ENCODE data around the gene TLE5.

Gene TLE5

DNA sequence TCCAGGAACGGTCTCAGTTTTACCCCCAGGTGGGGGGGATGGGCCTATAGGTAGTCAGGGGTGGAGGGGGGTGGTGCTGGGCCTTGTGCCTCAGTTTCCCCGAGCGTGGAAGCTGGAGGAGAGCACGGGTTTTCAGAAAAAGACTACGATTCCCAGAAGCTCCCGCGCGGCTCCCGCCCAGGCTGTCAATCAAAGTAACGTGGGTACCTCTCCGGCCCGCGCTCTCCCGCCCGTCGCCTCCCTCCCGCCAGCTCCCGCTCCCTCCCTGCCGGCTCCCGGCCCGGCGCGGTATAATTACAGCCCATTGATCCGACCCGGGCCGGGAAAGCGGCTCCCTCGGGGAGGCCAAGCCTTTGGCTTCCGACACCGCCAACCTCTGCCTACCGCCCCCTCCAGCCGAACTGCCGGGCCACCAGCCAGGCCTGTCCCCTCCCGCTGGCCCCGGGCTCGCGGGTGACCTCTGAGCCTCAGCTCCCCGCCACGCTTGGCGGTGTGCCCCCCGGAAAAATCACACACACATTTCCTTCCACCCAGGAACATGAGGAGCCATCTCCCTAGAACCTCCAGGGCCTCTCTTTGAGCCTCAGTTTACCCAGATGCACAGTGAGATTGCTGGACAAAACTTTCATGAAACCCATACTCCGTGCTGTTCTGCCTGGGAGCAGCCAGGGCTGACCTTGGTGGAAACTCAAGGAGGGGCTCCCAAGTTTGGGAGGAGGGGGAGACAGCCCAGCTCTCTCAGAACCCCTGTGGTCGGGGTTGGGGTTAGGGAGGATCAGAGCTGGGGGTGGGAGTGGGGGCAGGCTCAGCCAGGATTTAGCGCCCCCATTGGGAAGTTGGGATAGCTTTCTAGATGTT, 25.9 kb downstream of the TLE5 start:
- TF ChIP-seq Cebpa-rat (IDR thresholded peaks at IDR 0.05): no peak
- H3K36me3 ChIP-seq: no peaks in the 10 kb centered on the region
- no peaks in the 10 kb centered on the region for H3K9me3 ChIP-seq (replicated peaks in 1 of 11)
- H3K4me1 ChIP-seq: peaks cover 16 to 45% (median 36%) of the 10 kb centered on the region in 10 experiments
- peak overlapping the region; percentile 92 to 100 (median 97) for H3K4me2 ChIP-seq
- H3K27ac ChIP-seq: peak overlapping the region; percentile 25 to 87 (median 81); a peak in 20 of 22 replicates
- H3K4me3 ChIP-seq: peak overlapping the region; percentile 56 to 75 (median 65)
- H3K27me3 ChIP-seq: peaks cover 9 to 21% (median 15%) of the 10 kb centered on the region in 11 experiments; a peak in 21 of 22 replicates
- no peaks in the 10 kb centered on the region for H4K20me1 ChIP-seq
- H3K9ac ChIP-seq: peak overlapping the region; percentile 71 to 84 (median 80)

DNA sequence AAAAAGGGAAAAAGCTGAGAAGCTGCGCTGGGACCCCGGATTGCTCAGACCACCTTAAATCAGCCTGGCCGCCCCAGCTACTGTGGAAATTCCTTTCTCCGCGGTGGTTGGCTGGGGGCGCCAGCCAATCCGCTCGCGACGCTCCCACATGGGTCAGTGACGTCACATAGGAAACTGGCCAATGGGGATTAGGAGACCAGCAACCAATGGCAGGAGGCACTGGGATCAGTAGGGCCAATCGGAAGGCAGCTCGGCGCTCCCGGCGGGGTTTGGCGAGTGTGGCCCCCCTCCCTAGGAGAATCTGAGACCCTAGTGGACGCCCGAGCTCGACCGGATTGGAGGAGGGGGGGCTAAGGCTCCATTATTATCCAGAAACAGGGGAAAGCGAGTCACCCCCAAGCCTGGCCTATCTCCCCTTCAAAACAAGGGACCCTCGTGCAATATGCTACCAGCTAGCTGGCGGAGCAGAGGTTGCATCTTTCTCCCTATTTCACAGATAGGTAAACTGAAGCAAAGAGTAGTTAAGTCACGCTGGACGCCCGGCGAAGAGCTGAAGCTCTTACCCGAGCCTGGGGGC, 26.7 kb downstream of the TLE5 start:
- Histone ChIP-seq H3K27ac (peak overlapping the region; percentile 62 to 87 (median 81)), H3K9me3 (replicated peaks in 1 of 11) (no peaks in the 10 kb centered on the region), H4K20me1 (no peaks in the 10 kb centered on the region), H3K27me3 (peaks cover 14 to 28% (median 22%) of the 10 kb centered on the region in 11 experiments), H3K4me3 (peak overlapping the region; percentile 56 to 75 (median 65)), H3K4me2 (peak overlapping the region; percentile 92 to 100 (median 97)), H3K4me1 (peaks cover 16 to 39% (median 33%) of the 10 kb centered on the region in 10 experiments), H3K36me3 (no peaks in the 10 kb centered on the region), H3K9ac (peak overlapping the region; percentile 72 to 84 (median 80))
- TF ChIP-seq Cebpa-rat (IDR thresholded peaks at IDR 0.05): no peak

GRCh38 chr19:3034656-3035541, 27.4 kb downstream of the TLE5 start:
- Histone ChIP-seq H3K27ac (peak overlapping the region; percentile 62 to 87 (median 80)), H3K4me3 (peak overlapping the region; percentile 56 to 75 (median 65)), H3K27me3 (peaks cover 21 to 36% (median 29%) of the 10 kb centered on the region in 11 experiments), H3K9ac (peak overlapping the region; percentile 63 to 83 (median 79)), H4K20me1 (no peaks in the 10 kb centered on the region), H3K4me2 (peak overlapping the region; percentile 92 to 100 (median 97)), H3K36me3 (no peaks in the 10 kb centered on the region), H3K9me3 (replicated peaks in 1 of 11) (no peaks in the 10 kb centered on the region), H3K4me1 (peaks cover 11 to 32% (median 25%) of the 10 kb centered on the region in 10 experiments)
- TF ChIP-seq Cebpa-rat (IDR thresholded peaks at IDR 0.05): no peak

DNA sequence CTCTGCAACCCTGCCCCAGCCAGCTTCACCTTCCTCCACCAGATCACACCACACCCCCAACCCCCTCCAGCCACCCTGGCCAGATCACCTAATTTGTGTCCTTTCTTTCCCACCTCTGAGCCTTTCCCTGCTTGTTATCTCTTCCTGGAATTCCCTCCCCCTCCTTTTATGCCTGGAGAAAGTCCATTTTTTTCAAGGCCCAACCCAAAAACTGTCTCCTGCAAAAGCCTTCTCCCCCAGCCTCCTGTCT, 28.0 kb downstream of the TLE5 start:
- peaks cover 26 to 41% (median 35%) of the 10 kb centered on the region in 11 experiments for H3K27me3 ChIP-seq
- peak overlapping the region in 2 of 10 experiments; percentile 65 to 75; a peak in 1 of 20 replicates for H3K4me3 ChIP-seq
- peak overlapping the region; percentile 92 to 100 (median 97) for H3K4me2 ChIP-seq
- H3K9ac ChIP-seq: peak overlapping the region in 7 of 11 experiments; percentile 63 to 83 (median 80); a peak in 11 of 22 replicates
- TF ChIP-seq Cebpa-rat (IDR thresholded peaks at IDR 0.05): no peak
- H3K36me3 ChIP-seq: no peaks in the 10 kb centered on the region
- H3K4me1 ChIP-seq: peaks cover 9 to 26% (median 20%) of the 10 kb centered on the region in 10 experiments
- peak overlapping the region in 2 of 11 experiments; percentile 84 to 87; a peak in 3 of 22 replicates for H3K27ac ChIP-seq
- no peaks in the 10 kb centered on the region for H3K9me3 ChIP-seq (replicated peaks in 1 of 11)
- no peaks in the 10 kb centered on the region for H4K20me1 ChIP-seq

DNA sequence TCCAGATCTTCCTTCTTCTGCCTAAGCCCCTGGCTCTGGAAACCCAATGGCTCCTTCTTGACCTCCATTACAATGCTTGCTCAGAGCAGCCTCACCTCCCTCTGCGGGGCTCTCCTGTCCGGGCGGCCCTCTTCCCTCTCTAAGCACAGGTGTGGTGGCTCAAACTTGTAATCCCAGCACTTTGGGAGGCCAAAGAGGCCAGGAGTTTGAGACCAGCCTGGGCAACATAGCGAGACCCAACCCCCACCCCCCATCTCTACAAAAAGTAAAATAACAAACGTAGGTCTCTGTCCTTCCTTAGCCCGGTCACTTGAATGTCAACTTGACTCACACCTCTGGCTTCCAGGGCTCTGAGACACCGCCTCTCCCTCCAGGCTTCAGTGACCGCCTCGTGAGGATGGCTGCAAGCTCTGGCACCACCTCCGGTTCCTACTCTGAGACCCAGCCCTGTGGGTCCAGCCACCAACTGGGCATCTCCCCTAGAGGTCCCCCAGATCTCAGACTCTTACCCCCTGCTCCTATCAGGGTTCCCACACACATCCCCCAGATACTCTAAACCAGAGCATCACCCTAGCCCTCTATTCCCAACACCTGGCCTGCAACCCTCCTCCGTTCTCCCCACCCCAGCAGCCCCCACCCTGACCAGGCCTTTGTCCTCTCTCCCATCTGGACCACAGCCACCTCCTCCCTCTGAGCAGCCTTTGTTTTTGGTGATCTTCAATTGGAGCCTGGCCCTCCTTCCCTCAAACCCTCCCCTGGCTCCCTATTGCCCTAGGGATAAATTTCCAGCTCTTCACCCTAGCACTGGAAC, 28.5 kb downstream of the TLE5 start:
- H3K36me3 ChIP-seq: no peaks in the 10 kb centered on the region
- H3K27me3 ChIP-seq: peaks cover 29 to 45% (median 39%) of the 10 kb centered on the region in 11 experiments
- no peaks in the 10 kb centered on the region for H3K9me3 ChIP-seq (replicated peaks in 1 of 11)
- peaks cover 9 to 24% (median 18%) of the 10 kb centered on the region in 10 experiments for H3K4me1 ChIP-seq
- no peaks in the 10 kb centered on the region for H4K20me1 ChIP-seq
- no peak for TF ChIP-seq Cebpa-rat (IDR thresholded peaks at IDR 0.05)
- H3K4me3 ChIP-seq: no peak overlapping the region
- H3K9ac ChIP-seq: 0 out of 22 replicates have a peak overlapping the region, but pooled peaks of 2 of the 11 experiments have one; percentile 63 to 80
- H3K27ac ChIP-seq: no peak overlapping the region
- peak overlapping the region in 10 of 11 experiments; percentile 92 to 100 (median 97); a peak in 17 of 22 replicates for H3K4me2 ChIP-seq

DNA sequence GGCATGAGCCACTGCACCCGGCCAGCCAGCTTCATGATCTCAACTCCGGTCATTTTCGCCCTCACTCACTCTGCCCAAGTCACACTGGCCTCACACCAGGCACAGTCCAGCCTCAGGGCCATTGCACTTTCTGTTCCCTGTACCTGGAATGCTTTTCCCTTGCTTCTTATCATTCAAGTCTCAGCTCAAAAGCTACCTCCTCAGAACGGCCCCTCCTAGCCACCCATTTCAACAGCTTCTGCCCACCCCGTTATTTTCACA, 30.8 kb downstream of the TLE5 start:
- Histone ChIP-seq H3K4me2 (no peak overlapping the region), H3K4me3 (no peak overlapping the region), H3K9ac (no peak overlapping the region), H3K4me1 (peaks cover 9 to 27% (median 19%) of the 10 kb centered on the region in 10 experiments), H3K36me3 (no peaks in the 10 kb centered on the region), H3K9me3 (replicated peaks in 1 of 11) (peaks cover 0 to 5% (median 0%) of the 10 kb centered on the region in 11 experiments; a peak in 4 of 22 replicates), H4K20me1 (peaks cover 0 to 10% (median 0%) of the 10 kb centered on the region in 11 experiments; a peak in 2 of 22 replicates), H3K27me3 (peaks cover 51 to 68% (median 62%) of the 10 kb centered on the region in 11 experiments), H3K27ac (no peak overlapping the region)
- no peak for TF ChIP-seq Cebpa-rat (IDR thresholded peaks at IDR 0.05)

DNA sequence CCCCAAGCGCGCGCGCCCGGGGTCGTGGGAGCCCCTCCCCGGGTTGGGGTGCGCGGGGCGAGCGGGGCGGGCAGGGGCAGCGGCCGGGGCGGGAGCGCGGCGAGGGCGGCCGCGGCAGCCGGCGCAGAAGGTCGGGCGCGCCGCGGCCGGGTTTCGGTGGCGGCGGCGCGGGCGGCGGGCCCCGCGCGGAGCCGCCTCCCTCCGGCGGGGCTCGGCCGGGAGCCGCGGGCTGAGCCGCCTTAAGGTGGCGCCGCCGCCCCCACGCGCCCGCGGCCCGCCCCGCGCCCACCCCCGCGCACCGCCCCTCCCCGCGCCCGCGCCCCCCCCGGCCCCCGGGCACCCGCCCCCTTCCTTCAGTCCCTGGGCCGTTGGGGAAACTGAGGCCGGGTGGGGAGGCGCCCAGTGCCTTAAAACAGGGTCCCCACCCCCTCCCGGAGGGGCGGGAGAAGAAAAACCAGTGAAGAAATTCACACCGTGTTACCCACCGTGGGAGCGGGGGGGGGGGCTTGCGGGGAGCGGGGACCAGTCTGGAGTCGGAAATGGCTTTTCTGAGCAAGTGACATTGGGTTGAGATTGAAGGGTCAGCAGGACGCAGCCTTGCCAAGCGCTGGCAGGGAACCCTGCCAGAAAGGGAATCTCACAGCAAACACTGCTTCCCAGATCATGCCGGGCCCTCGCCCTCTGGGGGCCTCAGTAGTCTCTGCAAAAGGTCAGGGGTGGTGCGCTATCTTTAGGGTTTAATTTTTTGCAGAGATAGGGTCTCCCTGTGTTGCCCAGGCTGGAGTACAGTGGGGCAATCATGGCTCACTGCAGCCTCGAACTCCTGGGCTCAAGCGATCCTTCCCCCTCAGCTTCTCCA, 33.0 kb downstream of the TLE5 start, which contains the start of gene TLE2:
TSS of gene TLE2 (minus strand) at position 216 of the 859 bp plus-strand sequence. CDS start 376 bp downstream, outside the sequence.
- H4K20me1 ChIP-seq: peaks cover 0 to 17% (median 0%) of the 10 kb centered on the region in 11 experiments; a peak in 3 of 22 replicates
- TF ChIP-seq Cebpa-rat (IDR thresholded peaks at IDR 0.05): no peak
- peak within 1 kb of the TSS; percentile 48 to 70 (median 59) for H3K4me3 ChIP-seq
- H3K27ac ChIP-seq: no peak within 1 kb of the TSS
- H3K9ac ChIP-seq: peak within 1 kb of the TSS in 10 of 11 experiments; percentile 33 to 69 (median 60); a peak in 15 of 22 replicates
- H3K4me1 ChIP-seq: peaks cover 9 to 28% (median 19%) of the 10 kb centered on the region in 10 experiments
- peaks cover 74 to 91% (median 84%) of the 10 kb centered on the region in 11 experiments for H3K27me3 ChIP-seq
- no peaks in the 10 kb centered on the region for H3K36me3 ChIP-seq
- peaks cover 0 to 7% (median 0%) of the 10 kb centered on the region in 11 experiments; a peak in 4 of 22 replicates for H3K9me3 ChIP-seq (replicated peaks in 1 of 11)
- peak within 1 kb of the TSS; percentile 80 to 90 (median 83) for H3K4me2 ChIP-seq
